Epithelial cell of prostate (primary cell): ENCODE data around the gene FAM3D.
A peak's percentile ranks its signal among the peaks of the same experiment; 100 is the strongest.
"Not testable (repeated sequence)": the region's sequence is repeated elsewhere in the genome, so short reads cannot be mapped to it uniquely, and the experiment has no call there.

ENCODE experiments used
- DNase-seq: peaks from one replicate; pipeline ENCODE4 v3.0.0-alpha.2; 2011; ENCODE audit warnings: low read depth, low spot score
- H3K27ac ChIP-seq: fragments of 450-650 bp; 2 replicates; pipeline ENCODE4 v1.5.1; 2017; ENCODE audit warnings: mild to moderate bottlenecking

Gene FAM3D

GRCh38 chr3:58666683-58667082 lies at the start of gene FAM3D:
TSS of gene FAM3D (minus strand) at chr3:58666774. CDS start at chr3:58655563, 11,211 bp downstream.
- peak within 1 kb of the TSS; percentile 31 for H3K27ac ChIP-seq
- no peak for DNase-seq

GRCh38 chr3:58713715-58714401 lies 47.3 kb upstream of the FAM3D start:
- no peak for DNase-seq
- H3K27ac ChIP-seq, result no peak overlapping the region

- H3K27ac ChIP-seq, result no peak overlapping the region
- DNase-seq, result no peak
These were observed 45.3 kb upstream of the FAM3D start for GRCh38 chr3:58711871-58712270.

- not testable (repeated sequence) for H3K27ac ChIP-seq, DNase-seq
These were observed 42.4 kb upstream of the FAM3D start for GRCh38 chr3:58708983-58709382.

- DNase-seq, result no peak
- H3K27ac ChIP-seq, result no peak overlapping the region
These were observed 41.7 kb upstream of the FAM3D start for GRCh38 chr3:58708116-58708791.

GRCh38 chr3:58707390-58707930 lies 40.9 kb upstream of the FAM3D start:
- DNase-seq, result no peak

GRCh38 chr3:58706395-58707167 lies 40.0 kb upstream of the FAM3D start:
- H3K27ac ChIP-seq, result no peak overlapping the region
- no peak for DNase-seq

More at GRCh38 chr3:58707390-58707930, 40.9 kb upstream of the FAM3D start:
- no peak overlapping the region for H3K27ac ChIP-seq

GRCh38 chr3:58704745-58705144 lies 38.2 kb upstream of the FAM3D start:
- no peak overlapping the region for H3K27ac ChIP-seq
- DNase-seq, result peak; percentile 10

- not testable (repeated sequence) for DNase-seq
These were observed 37.7 kb upstream of the FAM3D start for GRCh38 chr3:58704304-58704703.

GRCh38 chr3:58698246-58698645 lies 31.7 kb upstream of the FAM3D start:
- no peak for DNase-seq
- no peak overlapping the region for H3K27ac ChIP-seq

More at GRCh38 chr3:58704304-58704703, 37.7 kb upstream of the FAM3D start:
- H3K27ac ChIP-seq, result peak overlapping the region; percentile 4

GRCh38 chr3:58697561-58697960 lies 31.0 kb upstream of the FAM3D start:
- H3K27ac ChIP-seq, result no peak overlapping the region
- no peak for DNase-seq

- not testable (repeated sequence) for DNase-seq, H3K27ac ChIP-seq
These were observed 30.2 kb upstream of the FAM3D start for GRCh38 chr3:58696813-58697212.

GRCh38 chr3:58696093-58696492 lies 29.5 kb upstream of the FAM3D start:
- H3K27ac ChIP-seq, result no peak overlapping the region
- DNase-seq, result no peak

- H3K27ac ChIP-seq, DNase-seq: not testable (repeated sequence)
These were observed 28.7 kb upstream of the FAM3D start for GRCh38 chr3:58695284-58695683.

GRCh38 chr3:58693940-58694850 lies 27.6 kb upstream of the FAM3D start:
- no peak overlapping the region for H3K27ac ChIP-seq
- DNase-seq, result no peak

- DNase-seq, result no peak
These were observed 25.9 kb upstream of the FAM3D start for GRCh38 chr3:58692484-58692883.

GRCh38 chr3:58691997-58692396 lies 25.4 kb upstream of the FAM3D start:
- DNase-seq, result no peak

More at GRCh38 chr3:58692484-58692883, 25.9 kb upstream of the FAM3D start:
- no peak overlapping the region for H3K27ac ChIP-seq

GRCh38 chr3:58690490-58690889 lies 23.9 kb upstream of the FAM3D start:
- no peak for DNase-seq
- no peak overlapping the region for H3K27ac ChIP-seq

More at GRCh38 chr3:58691997-58692396, 25.4 kb upstream of the FAM3D start:
- no peak overlapping the region for H3K27ac ChIP-seq

GRCh38 chr3:58688574-58688973 lies 22.0 kb upstream of the FAM3D start:
- no peak overlapping the region for H3K27ac ChIP-seq
- DNase-seq, result no peak

GRCh38 chr3:58686847-58687246 lies 20.3 kb upstream of the FAM3D start:
- no peak overlapping the region for H3K27ac ChIP-seq
- DNase-seq, result no peak
